A673 (cell line): Measurements from ENCODE around the gene AMPH.
"Not testable (repeated sequence)": the region's sequence is repeated elsewhere in the genome, so short reads cannot be mapped to it uniquely, and the experiment has no call there.

ENCODE experiments used
- EZH2 ChIP-seq: fragments of 200-600 bp; sonication (generic); IDR thresholded peaks from 2 replicates; pipeline ENCODE4 v1.6.1; 2017; ENCODE audit warnings: borderline replicate concordance, low read depth, mild to moderate bottlenecking, mixed read lengths, antibody characterized with exemption, low read length; ENCODE audit not compliant: poor library complexity, severe bottlenecking
- TF ChIP-seq, protein P1 (sequence below): fragments of 300-800, 200-600 bp; sonication (generic); conservative IDR thresholded peaks from 2 replicates; pipeline ENCODE4 v1.5.1; 2017; ENCODE audit warnings: low read depth, mild to moderate bottlenecking, antibody characterized with exemption, low read length, moderate library complexity, mixed read lengths

DNA sequence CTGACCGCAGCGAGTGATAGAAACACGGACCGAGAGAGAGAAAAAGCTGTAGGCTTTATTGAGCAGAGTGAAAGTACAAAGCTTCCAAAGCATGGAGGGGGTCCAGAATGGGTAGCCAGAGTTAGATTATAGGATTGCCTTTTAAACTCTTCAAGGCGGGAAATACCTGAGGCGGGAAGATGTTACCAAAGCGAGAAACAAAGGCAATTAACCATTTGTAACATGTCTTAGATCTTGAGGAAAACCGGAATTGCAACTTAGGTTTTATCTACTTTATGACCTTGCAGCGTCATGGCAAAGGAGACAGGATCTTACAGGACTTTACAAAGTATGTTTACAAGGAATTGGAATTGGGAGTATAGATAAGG lies 295.0 kb downstream of the AMPH start:
- TF ChIP-seq EZH2: not testable (repeated sequence)
- TF ChIP-seq, protein P1, sequence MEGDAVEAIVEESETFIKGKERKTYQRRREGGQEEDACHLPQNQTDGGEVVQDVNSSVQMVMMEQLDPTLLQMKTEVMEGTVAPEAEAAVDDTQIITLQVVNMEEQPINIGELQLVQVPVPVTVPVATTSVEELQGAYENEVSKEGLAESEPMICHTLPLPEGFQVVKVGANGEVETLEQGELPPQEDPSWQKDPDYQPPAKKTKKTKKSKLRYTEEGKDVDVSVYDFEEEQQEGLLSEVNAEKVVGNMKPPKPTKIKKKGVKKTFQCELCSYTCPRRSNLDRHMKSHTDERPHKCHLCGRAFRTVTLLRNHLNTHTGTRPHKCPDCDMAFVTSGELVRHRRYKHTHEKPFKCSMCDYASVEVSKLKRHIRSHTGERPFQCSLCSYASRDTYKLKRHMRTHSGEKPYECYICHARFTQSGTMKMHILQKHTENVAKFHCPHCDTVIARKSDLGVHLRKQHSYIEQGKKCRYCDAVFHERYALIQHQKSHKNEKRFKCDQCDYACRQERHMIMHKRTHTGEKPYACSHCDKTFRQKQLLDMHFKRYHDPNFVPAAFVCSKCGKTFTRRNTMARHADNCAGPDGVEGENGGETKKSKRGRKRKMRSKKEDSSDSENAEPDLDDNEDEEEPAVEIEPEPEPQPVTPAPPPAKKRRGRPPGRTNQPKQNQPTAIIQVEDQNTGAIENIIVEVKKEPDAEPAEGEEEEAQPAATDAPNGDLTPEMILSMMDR: not testable (repeated sequence)
